ENCODE data around the gene ACTL7A.

The ACTL7A gene

GRCh38 chr9:108815156-108815555 is 46.9 kb upstream of the ACTL7A start:
- H3K4me3 ChIP-seq (ENCODE audit: low read length, poor library complexity, severe bottlenecking), result no peak overlapping the region
- no peaks in the 10 kb centered on the region for H3K4me1 ChIP-seq (ENCODE audit: insufficient read depth, low read length, poor library complexity, severe bottlenecking)
- no peaks in the 10 kb centered on the region for H3K9me2 ChIP-seq (replicated peaks; ENCODE audit: low read depth, low read length)
- no peaks in the 10 kb centered on the region for H3K9me3 ChIP-seq (ENCODE audit: insufficient read depth, low read depth, low read length)
- H3K9ac ChIP-seq (ENCODE audit: low read depth, low read length, poor library complexity, severe bottlenecking), result no peak overlapping the region
- H4K20me1 ChIP-seq (ENCODE audit: insufficient read depth, low read length, poor library complexity, severe bottlenecking), result no peaks in the 10 kb centered on the region
- no peaks in the 10 kb centered on the region for H3K79me2 ChIP-seq (ENCODE audit: insufficient read depth, low read length)
- no peaks in the 10 kb centered on the region for H3K27me3 ChIP-seq (ENCODE audit: insufficient read depth, low read length, poor library complexity, severe bottlenecking)
- no peak overlapping the region for H3K4me2 ChIP-seq (ENCODE audit: low read depth, low read length, poor library complexity, severe bottlenecking)
- no peak for TF ChIP-seq CTCF (conservative IDR thresholded peaks at IDR 0.05; ENCODE audit: low read length)
- no peak for TF ChIP-seq EZH2phosphoT487 (IDR thresholded peaks at IDR 0.05; ENCODE audit: borderline replicate concordance)
- H3F3A ChIP-seq (ENCODE audit: low read depth), result no peaks in the 10 kb centered on the region
- no peaks in the 10 kb centered on the region for H3K36me3 ChIP-seq (ENCODE audit: insufficient read depth, low read length)
- H2AFZ ChIP-seq (ENCODE audit: low read length), result no peak overlapping the region

DNA sequence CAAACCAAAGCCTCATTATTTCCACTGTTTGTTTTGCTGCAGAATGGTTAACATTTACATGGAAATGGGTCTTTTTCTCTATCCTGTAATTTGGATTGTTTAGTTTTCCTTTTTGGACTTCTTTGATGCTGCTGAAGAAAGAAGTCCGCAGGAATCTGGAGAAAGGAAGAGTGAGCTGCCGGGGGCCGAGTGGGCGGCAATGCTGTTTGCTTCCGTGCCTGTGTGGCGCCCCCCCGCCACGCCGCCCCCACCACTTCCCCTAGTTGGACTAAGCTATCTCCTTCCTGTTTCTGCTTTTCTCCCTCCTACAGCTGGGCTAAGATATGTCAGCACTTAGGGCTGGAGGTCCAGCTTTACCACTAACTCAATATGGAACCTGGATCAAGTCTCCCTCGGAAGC is 46.0 kb upstream of the ACTL7A start:
- Histone ChIP-seq H2AFZ (ENCODE audit: low read length) (no peak overlapping the region), H3K4me3 (ENCODE audit: low read length, poor library complexity, severe bottlenecking) (no peak overlapping the region), H3K9me3 (ENCODE audit: insufficient read depth, low read depth, low read length) (no peaks in the 10 kb centered on the region), H3K9me2 (replicated peaks; ENCODE audit: low read depth, low read length) (no peaks in the 10 kb centered on the region), H3K79me2 (ENCODE audit: insufficient read depth, low read length) (no peaks in the 10 kb centered on the region), H3K4me1 (ENCODE audit: insufficient read depth, low read length, poor library complexity, severe bottlenecking) (no peaks in the 10 kb centered on the region), H3K9ac (ENCODE audit: low read depth, low read length, poor library complexity, severe bottlenecking) (no peak overlapping the region), H3K36me3 (ENCODE audit: insufficient read depth, low read length) (no peaks in the 10 kb centered on the region), H3K27me3 (ENCODE audit: insufficient read depth, low read length, poor library complexity, severe bottlenecking) (no peaks in the 10 kb centered on the region), H3F3A (ENCODE audit: low read depth) (no peaks in the 10 kb centered on the region), H3K4me2 (ENCODE audit: low read depth, low read length, poor library complexity, severe bottlenecking) (no peak overlapping the region), H4K20me1 (ENCODE audit: insufficient read depth, low read length, poor library complexity, severe bottlenecking) (no peaks in the 10 kb centered on the region)
- no peak for TF ChIP-seq CTCF (conservative IDR thresholded peaks at IDR 0.05; ENCODE audit: low read length)
- no peak for TF ChIP-seq EZH2phosphoT487 (IDR thresholded peaks at IDR 0.05; ENCODE audit: borderline replicate concordance)

GRCh38 chr9:108823829-108824228 is 38.2 kb upstream of the ACTL7A start:
- Histone ChIP-seq H2AFZ (ENCODE audit: low read length) (no peak overlapping the region), H3K4me3 (ENCODE audit: low read length, poor library complexity, severe bottlenecking) (no peak overlapping the region), H3K4me1 (ENCODE audit: insufficient read depth, low read length, poor library complexity, severe bottlenecking) (no peaks in the 10 kb centered on the region), H3K9me2 (replicated peaks; ENCODE audit: low read depth, low read length) (no peaks in the 10 kb centered on the region), H3F3A (ENCODE audit: low read depth) (no peaks in the 10 kb centered on the region), H3K9me3 (ENCODE audit: insufficient read depth, low read depth, low read length) (no peaks in the 10 kb centered on the region), H3K36me3 (ENCODE audit: insufficient read depth, low read length) (no peaks in the 10 kb centered on the region), H3K79me2 (ENCODE audit: insufficient read depth, low read length) (no peaks in the 10 kb centered on the region), H3K4me2 (ENCODE audit: low read depth, low read length, poor library complexity, severe bottlenecking) (no peak overlapping the region), H3K9ac (ENCODE audit: low read depth, low read length, poor library complexity, severe bottlenecking) (no peak overlapping the region), H4K20me1 (ENCODE audit: insufficient read depth, low read length, poor library complexity, severe bottlenecking) (no peaks in the 10 kb centered on the region), H3K27me3 (ENCODE audit: insufficient read depth, low read length, poor library complexity, severe bottlenecking) (no peaks in the 10 kb centered on the region)
- TF ChIP-seq EZH2phosphoT487 (IDR thresholded peaks at IDR 0.05; ENCODE audit: borderline replicate concordance), result no peak
- TF ChIP-seq CTCF (conservative IDR thresholded peaks at IDR 0.05; ENCODE audit: low read length), result no peak
